8988T (cell line): ENCODE data around the gene PFDN6.
A peak's percentile ranks its signal among the peaks of the same experiment; 100 is the strongest.

Source experiments
- DNase-seq: peaks from one replicate; pipeline ENCODE4 v3.0.0; 2011

The PFDN6 gene

GRCh38 chr6:33296797-33297405 lies 7.5 kb downstream of the PFDN6 start:
- no peak for DNase-seq

DNA sequence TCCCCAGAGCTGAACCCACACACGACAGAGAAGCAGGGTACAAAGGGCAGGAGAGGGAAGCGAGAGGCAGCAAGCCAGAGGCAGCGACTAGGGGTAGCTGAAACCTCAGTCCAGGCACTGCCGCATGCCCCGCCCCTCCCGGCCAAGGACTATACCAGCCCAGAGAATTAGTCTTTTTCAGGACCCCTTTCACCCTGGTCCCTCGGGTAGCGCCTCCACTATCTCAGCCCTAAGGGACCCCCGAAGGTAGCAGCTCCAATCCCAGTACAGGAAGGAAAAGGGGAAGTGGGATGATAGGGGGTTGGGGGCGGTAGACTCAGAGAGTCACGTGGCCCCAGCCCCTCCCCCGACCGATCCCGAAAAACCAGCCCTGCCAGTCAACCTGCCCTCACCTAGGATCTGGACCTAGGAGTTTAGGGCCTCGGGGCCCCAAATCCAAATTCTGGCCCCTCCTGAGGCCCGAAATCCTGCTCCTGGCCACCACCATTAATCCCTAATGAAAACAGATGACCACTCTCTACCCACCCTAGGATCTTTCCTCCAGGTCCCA lies 8.1 kb downstream of the PFDN6 start:
- no peak for DNase-seq

DNA sequence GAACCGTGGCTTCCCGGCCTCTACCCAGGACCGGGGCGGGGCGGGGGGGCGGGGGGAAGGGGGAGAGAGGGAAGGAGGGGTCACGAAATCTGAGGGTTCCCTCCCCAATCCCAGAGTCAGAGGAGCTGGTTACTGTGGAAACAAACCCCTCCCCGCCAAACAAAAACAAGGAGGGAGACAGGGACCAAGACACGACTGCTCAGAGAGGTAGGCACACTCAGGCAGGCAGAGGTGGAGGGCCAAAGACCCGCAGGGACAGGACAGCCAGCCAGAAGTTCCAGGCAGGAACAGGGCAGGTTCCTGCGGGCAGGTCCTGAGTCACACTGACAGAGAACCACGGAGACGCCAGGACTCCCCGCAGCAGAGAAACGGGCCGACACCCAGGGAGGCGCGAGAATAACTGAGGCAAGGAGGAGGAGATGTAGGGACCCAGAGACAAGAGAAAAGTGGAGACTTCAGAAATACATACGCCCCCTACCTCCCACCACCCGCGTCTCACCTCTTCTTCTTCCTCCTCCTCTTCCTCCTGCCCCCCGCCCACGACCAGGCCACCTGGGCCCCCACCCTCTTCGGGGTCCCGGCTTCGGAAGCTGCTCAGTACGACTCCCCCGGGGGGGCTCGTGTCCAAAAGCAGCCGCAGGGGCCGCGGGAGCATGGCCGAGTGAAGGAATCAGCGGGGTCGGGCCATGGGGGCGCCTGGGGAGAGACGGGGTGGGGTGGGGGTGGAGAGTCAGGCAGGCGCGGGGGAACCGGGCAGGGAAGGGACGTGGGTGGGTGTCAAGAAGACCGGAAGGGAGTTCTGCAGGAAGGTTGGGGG lies 8.8 kb downstream of the PFDN6 start:
- DNase-seq = no peak

DNA sequence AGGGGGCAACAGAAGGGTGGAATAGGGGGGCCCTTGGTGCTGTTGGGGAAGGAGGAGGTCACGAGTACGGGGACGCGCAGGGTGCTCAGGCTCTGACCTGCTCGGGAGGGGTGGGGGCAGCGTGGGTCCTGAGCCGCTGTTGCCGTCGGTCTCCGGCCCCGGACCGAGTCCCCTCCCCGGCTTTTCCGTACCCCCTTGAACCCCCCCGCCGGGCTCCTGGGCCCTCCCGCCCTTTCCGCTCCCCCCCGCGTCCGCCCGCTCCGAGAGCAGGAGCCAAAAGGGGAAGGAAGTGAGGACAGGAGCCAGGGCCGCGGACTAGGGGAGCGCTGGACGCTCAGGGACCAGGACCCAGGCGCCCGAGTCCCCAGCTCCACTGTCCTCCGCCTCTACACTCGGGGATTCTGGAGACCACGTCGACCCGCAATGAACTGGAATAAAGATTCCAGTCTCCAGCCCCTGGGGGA lies 9.4 kb downstream of the PFDN6 start, which contains the start of gene RGL2:
Gene RGL2 (minus strand): TSS at position 170 of the 464 bp plus-strand sequence. CDS start 332 bp downstream, outside the sequence.
- no peak for DNase-seq

- DNase-seq = no peak
Observed at GRCh38 chr6:33299237-33299944, 10.0 kb downstream of the PFDN6 start.

GRCh38 chr6:33301877-33302276 lies 12.5 kb downstream of the PFDN6 start:
- no peak for DNase-seq

DNA sequence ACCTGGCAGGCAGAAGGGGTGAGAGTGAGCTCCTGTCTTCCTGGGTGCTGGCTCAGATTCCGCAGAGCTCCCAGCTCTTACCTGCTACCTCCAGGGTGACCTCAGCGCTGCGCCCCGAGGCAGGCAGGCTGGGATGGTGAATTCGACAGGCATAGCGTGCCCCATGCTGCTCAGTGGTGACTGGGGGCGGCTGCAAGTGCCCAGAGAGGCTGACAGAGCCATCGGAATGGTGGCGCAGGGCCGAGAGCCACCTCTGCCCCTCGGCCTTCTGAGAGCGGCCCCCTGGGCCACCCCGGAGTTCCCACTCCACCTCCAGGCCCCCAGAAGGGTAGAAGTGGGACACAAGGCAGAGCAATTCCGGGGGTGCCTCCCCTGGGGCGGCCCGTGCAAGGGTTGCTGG lies 14.8 kb downstream of the PFDN6 start:
- DNase-seq = no peak

DNA sequence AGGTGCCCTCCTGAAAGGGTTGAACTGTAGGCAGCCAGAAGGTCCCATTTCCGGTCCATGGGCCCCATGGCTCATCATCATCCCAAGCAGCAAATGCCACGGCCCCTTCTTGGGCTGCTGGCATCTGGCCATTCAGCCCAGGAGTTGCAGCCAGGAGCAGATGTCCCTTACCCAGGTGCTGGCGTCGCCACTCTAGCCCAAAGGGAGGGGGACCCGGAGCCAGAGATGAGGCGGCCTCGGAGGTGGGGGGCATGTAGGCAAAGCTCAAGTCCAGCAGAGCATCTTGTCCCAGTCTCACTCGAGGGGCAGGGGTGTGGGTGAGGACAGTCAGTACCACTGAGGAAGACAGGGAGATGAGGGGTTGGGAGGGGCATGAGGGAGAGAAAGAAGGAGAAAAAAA lies 15.7 kb downstream of the PFDN6 start:
- DNase-seq = no peak

- DNase-seq = no peak
Observed at GRCh38 chr6:33306356-33306755, 17.0 kb downstream of the PFDN6 start.

DNA sequence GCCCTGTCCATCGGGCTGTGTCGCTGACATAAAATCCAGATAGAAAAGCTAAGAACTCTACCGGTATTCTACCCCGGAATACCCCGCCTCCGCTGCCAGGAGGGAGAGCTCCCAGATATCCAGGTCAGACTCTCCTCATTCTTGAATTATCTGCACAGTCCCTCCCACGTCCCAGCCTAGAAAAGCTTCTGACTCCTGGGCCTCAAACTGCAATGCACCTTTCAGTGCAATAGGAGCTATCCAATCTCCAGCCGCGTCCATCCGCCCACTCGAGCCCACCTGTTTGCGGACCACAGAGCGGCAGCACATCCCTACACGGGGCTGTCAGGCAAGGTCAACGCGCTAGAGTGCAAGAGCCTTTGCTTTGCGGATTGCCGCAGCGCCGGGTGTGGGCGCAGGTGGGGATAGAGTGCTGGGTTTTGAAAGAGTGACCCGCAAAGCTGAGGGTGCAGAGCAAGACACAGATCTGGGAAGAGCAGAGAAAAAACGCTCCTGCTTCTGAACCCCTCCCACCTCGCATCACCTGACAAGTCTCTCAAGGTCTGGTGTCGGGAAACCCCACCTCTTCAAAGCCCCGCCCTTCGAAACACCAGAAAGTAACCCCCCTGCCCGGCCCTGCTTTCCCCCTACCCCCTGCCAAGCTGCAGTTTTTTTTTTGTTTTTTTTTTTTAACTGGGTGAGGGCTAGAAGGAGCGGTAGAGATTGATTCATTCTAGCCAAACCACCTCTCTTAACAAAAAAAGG lies 23.1 kb downstream of the PFDN6 start:
- peak; percentile 79 for DNase-seq

DNA sequence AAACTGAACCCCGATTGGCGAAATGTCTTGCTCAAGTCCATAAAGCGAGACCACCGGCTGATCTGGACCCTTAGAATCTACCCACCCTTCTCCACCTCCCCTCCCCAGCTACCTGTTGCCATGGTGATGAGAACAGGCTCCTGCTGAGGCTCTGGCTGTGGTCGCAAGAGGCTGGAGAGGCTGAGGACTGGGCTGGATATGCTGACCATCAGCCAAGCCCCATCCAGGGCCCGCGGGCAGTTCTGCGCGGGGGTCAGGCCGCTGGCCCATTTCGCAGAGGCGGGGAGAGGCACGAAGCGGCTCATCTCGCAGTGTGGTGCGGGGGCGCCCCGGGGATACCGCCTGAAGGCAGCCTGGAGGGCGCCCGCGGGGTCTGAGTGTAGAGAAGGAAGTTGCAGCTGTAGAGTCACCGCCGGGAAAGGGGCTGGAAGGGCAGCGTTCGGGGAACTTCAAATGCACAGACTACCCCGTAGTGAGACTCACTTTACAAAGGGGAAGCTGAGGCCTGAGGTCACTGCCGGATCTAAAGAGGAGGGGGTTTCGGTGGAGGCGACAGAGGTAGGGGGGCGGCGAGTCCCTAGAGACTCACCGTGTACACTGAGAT lies 23.8 kb downstream of the PFDN6 start:
- no peak for DNase-seq

DNA sequence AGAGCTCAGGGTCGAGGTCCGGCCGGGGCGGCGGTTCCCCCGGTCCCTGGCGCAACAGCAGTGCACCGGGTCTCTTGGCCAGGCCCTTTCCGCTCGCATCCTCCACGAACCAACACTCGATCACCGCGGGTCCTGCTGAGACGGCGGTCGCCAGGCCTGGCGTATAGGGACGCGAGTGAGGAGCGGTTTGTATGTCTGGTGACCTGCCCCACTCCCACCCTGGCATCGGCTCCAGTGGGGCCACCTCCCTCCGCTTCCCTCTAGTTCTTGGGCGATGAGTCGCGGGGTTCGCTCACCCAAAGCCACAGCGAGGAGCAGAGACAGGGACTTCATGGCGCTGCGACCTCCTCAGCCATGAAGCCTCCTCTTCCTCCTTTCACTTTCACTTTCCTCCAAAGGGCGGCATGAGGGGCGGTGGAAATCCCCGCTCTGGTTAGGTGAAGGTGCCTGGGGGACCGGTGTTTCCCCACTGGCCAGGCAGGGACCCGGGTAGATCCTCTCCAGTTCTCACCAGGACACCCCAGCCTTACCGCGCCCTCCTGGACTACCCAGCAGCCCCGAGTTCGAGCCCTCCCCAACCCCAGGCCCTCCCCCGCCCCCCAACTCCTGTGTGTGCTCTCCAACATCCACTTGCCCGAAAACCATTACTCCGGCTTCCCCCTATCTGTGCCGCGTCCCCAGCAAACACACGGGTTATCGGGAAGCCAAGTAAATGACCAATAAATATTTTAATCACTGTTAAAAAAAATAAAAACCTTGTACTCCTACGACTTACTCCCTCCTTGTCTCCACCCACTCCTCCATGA lies 24.5 kb downstream of the PFDN6 start, which contains the start of gene TAPBP:
Gene TAPBP (minus strand): TSS at position 370 of the 806 bp plus-strand sequence. CDS start 37 bp downstream, at position 333.
- no peak for DNase-seq

GRCh38 chr6:33314515-33314942 lies 25.1 kb downstream of the PFDN6 start:
- DNase-seq = no peak

DNA sequence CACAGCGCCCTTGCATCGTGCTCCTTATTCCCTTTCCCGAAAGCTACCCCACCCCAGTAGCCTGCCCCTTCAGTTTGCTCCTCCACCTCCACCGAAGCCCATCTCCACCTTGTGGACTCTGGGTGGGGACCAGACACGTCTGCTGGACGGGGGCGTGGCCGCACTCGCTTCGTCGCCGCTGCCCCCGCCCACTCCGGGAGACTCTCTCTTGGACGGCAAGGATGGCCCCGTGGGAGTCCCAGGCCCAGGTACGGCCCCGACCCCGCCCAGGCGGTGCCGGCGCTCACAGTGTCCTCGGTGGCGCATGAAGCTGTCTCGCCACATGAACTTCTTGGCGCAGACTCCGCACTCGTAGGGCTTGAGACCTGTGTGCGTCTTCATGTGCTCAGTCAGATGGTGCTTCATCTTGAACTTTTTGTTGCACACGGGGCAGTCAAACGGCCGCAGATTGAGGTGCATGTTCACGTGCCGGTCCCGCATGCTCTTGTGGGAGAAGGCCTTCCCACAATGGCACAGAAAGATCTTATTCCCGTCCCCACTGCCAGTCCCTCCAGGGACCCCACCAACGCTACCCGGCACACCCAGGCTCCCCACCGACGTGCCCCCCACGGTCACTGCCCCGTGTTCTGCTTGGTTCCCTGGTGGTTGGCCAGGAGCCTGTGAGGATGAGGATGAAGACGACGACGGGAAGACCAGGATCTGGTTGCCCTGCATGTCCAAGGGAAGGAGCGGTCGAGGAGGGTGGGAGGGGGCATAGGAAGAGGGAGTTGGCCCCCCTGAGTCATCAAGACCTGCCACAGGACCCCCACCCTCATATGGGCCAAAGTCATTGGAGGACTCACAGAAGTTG lies 25.8 kb downstream of the PFDN6 start:
- no peak for DNase-seq

DNA sequence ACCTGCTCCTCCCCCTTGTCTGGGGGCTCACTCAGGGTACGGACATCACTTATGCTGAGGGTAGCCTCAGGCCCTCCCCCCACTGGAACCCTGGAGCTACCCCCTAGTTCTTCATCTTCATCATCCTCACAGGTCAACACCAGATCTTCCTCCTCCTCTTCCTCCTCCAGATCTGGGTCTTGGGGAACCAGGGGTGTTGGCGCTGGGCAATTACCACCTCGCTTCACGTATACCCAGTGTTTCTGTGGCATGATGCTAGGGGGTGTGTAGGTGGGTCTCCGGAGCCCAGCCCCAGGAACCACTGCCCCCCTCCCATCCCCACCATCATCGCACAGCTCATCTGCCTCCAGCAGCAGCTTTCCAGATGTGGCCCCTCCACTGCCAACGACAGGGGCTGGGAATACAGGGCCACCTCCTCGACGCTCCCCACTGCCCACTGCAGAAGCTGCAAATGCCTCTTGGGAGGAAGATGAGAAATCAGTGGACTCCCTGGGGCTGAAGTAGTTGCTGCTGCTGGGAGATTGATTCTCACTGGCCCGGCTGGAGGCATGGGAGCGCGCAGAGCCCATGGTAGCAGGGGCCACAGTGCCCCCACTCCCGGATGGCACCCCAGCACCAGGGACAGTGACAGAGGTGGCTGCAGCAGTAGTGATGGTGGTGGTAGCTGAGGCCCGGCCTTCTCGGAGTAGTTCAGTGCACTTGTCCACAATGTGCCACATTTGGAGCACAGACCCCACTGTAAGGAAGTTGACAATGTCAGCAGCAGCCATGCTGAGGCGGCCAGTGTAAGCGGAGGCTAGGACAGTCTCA lies 26.6 kb downstream of the PFDN6 start:
- DNase-seq = no peak

GRCh38 chr6:33316603-33317418 lies 27.4 kb downstream of the PFDN6 start:
- no peak for DNase-seq

DNA sequence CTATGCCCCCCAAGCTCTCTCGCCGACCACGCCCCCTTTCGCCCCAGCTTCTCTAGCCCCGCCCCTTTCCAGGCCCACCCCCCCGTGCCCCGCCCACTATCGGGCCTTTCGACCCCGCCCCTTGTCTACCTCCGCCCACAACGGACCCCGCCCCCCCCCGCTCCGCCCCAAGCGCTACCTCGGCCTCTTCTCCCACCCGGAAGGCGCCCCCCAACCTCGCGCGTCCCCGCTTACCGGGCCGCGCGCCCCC lies 27.9 kb downstream of the PFDN6 start:
- DNase-seq = no peak

DNA sequence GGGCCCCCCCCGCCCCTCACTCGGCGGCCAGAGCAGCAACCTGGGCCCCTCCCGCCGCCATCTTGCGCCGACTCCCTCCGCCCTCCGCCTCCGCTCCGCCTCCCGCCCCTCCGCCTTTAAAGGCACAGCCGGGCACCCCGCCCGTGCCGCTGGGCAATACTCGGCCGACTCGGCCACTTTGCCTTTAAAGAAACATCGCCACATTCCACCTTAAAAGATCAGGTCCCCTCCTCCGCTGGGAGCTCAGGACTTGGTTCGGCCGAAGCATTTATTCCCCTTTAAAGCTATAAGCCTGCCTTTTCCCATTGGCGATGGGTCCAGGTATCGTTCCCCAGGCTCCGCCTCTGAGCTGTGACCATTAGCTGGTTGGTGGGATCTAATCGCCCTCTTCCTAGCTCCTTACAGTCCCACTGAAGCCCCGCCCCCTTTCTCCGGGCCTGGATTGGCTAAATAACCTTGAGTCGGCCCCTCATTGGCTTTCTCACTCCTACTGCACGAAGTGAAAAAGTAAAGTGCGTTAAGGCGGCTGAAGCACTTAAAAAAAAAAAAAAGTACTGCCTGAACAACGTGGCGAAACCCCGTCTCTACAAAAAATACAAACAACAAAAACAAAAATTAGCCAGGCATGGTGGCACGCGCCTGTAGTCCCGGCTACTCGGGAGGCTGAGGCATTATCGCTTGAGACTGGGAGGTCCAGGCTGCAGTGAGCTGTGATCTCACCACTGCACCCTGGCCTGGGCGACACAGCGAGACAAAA lies 28.4 kb downstream of the PFDN6 start, which contains the start of gene ZBTB22:
Gene ZBTB22 (minus strand): TSS at position 76 of the 757 bp plus-strand sequence. CDS start 828 bp downstream, outside the sequence.
- peak; percentile 82 for DNase-seq
